Right renal pelvis (tissue), 4 donors: ENCODE results near the gene PHACTR1. TPM values are rescaled to one million over a fixed set of nuclear protein-coding genes. Genes with fewer than 3 reads are reported as not detected.

Experiments
- DNase-seq, 4 donors: peaks; one replicate each; pipeline ENCODE4 v3.0.0-alpha.2; 2013; ENCODE audit warnings: low read depth in 4 of 4, low spot score in 3 of 4, missing footprints in 1 of 4
- polyA plus RNA-seq, 4 donors: library from polyadenylated mRNA; unstranded; fragments of 120-200 nt; gene quantifications; one replicate each; pipeline ENCODE4 v1.2.1, GENCODE V29; 2013; ENCODE audit not compliant: insufficient read length in 4 of 4

Gene PHACTR1
- polyA plus RNA-seq, 4 donors: 9.9 to 16.4 (median 13.6) TPM

GRCh38 chr6:13089296-13089994, 372.9 kb downstream of the PHACTR1 start:
- no peak for DNase-seq

- no peak for DNase-seq
Observed at GRCh38 chr6:13091192-13091591, 374.6 kb downstream of the PHACTR1 start.

- DNase-seq: no peak
Observed at GRCh38 chr6:13094781-13095425, 378.3 kb downstream of the PHACTR1 start.

- DNase-seq: no peak
Observed at GRCh38 chr6:13096084-13096483, 379.5 kb downstream of the PHACTR1 start.

- no peak for DNase-seq
Observed at GRCh38 chr6:13097454-13097853, 380.9 kb downstream of the PHACTR1 start.

GRCh38 chr6:13098006-13098405, 381.4 kb downstream of the PHACTR1 start:
- no peak for DNase-seq

- no peak for DNase-seq
Observed at GRCh38 chr6:13098793-13099570, 382.4 kb downstream of the PHACTR1 start.

GRCh38 chr6:13099771-13100170, 383.2 kb downstream of the PHACTR1 start:
- no peak for DNase-seq

GRCh38 chr6:13101409-13101808, 384.8 kb downstream of the PHACTR1 start:
- no peak for DNase-seq

- no peak for DNase-seq
Observed at GRCh38 chr6:13101985-13102384, 385.4 kb downstream of the PHACTR1 start.

- no peak for DNase-seq
Observed at GRCh38 chr6:13103169-13103568, 386.6 kb downstream of the PHACTR1 start.

GRCh38 chr6:13105139-13105538, 388.6 kb downstream of the PHACTR1 start:
- no peak for DNase-seq

GRCh38 chr6:13112921-13113320, 396.4 kb downstream of the PHACTR1 start:
- DNase-seq: no peak

GRCh38 chr6:13113376-13113775, 396.8 kb downstream of the PHACTR1 start:
- no peak for DNase-seq

GRCh38 chr6:13113981-13114593, 397.5 kb downstream of the PHACTR1 start:
- DNase-seq: peak; percentile 25 to 65 (median 56)

GRCh38 chr6:13116155-13116554, 399.6 kb downstream of the PHACTR1 start:
- no peak for DNase-seq

GRCh38 chr6:13117570-13117969, 401.0 kb downstream of the PHACTR1 start:
- DNase-seq: no peak

- no peak for DNase-seq
Observed at GRCh38 chr6:13119549-13119948, 403.0 kb downstream of the PHACTR1 start.

GRCh38 chr6:13120483-13121482, 404.2 kb downstream of the PHACTR1 start:
- peak in 1 of 4 donors; percentile 11 for DNase-seq

- DNase-seq: no peak
Observed at GRCh38 chr6:13124131-13124530, 407.6 kb downstream of the PHACTR1 start.
